ENCODE results near the gene NFX1. TPM values are rescaled to one million over a fixed set of nuclear protein-coding genes. Genes with fewer than 3 reads are reported as not detected.

Gene NFX1
- total and polyA plus RNA-seq, 5 donors: 12.3 to 37.6 (median 29.5) TPM

DNA sequence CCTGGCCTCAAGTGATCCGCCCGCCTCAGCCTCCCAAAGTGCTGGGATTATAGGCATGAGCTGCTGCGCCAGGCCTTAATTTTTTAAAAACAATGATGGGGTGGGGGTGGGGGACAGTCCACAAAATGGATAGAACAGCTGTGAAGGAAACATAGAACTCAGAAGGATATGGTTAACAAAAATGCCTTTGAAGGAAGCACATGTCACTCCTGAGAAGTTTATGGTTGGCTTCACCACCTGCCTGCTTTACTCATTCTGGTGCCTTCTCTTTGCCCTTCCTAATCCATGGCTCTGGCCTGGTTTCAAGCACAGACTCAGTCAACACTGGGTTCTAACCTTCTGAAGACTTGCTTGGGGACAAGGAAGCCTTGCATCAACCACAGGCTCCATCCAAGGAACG lies 36.1 kb upstream of the NFX1 start:
- Histone ChIP-seq H3K27ac (ENCODE audit: low read length) (no peak overlapping the region), H3K4me3 (ENCODE audit: low read length) (no peak overlapping the region), H3K4me1 (ENCODE audit: control insufficient read depth, insufficient read depth, low read length) (no peaks in the 10 kb centered on the region), H3K9me3 (ENCODE audit: control insufficient read depth, low read length) (no peaks in the 10 kb centered on the region), H3K27me3 (ENCODE audit: control insufficient read depth, insufficient read depth) (no peaks in the 10 kb centered on the region)
- intact Hi-C loops (cut with DNase I): no loop called here
- WGBS: 98% methylated on average over 4 of the region's 4 CpGs
- ATAC-seq: no peak
- DNase-seq: no peak

DNA sequence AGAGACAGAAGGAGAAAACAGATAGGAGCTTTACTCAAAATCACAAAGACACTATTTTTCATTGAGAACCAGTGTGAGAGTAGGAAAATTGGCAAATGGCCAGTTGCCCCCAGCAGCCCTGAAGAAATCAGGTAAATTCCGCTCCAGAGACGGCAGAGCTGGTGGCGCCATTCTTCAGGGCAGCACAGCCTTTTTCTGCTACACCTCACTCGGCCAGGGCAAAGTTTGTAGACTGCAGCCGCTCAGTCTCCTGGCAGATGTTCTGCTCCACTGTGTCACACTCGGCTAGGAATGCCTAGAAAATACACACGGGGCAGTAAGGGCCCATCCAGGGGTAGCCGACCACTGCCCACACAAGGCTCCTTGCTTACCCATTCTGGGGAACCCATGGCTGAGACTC lies 35.3 kb upstream of the NFX1 start:
- H3K4me1 ChIP-seq (ENCODE audit: control insufficient read depth, insufficient read depth, low read length): no peaks in the 10 kb centered on the region
- no peak overlapping the region for H3K4me3 ChIP-seq (ENCODE audit: low read length)
- 92% methylated on average over 8 of the region's 8 CpGs for WGBS
- ATAC-seq (no peak), DNase-seq (no peak)
- intact Hi-C loops (cut with DNase I): no loop called here
- H3K27ac ChIP-seq (ENCODE audit: low read length): no peak overlapping the region
- H3K9me3 ChIP-seq (ENCODE audit: control insufficient read depth, low read length): no peaks in the 10 kb centered on the region
- H3K27me3 ChIP-seq (ENCODE audit: control insufficient read depth, insufficient read depth): no peaks in the 10 kb centered on the region

DNA sequence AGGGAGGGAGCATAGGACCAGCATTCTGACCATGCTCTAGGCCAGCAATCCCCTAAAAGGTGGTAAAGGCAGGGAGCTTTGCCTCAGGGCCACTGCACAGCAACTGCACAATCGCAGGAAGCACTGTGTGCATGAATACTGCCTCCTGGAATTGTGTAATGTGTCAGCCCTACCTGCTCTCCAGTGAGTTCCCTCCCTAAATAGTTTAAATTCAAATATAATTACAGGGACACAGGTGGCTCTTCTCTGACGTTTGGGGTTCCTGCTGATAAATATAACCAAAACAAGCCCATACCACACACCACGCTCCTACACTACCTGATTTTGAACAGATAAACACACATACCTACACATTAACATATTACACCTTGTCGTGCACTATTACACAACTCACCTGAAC lies 34.8 kb upstream of the NFX1 start:
- ATAC-seq (no peak), DNase-seq (no peak)
- H3K9me3 ChIP-seq (ENCODE audit: control insufficient read depth, low read length): no peaks in the 10 kb centered on the region
- H3K27me3 ChIP-seq (ENCODE audit: control insufficient read depth, insufficient read depth): no peaks in the 10 kb centered on the region
- no peak overlapping the region for H3K4me3 ChIP-seq (ENCODE audit: low read length)
- intact Hi-C loops (cut with DNase I): no loop called here
- H3K4me1 ChIP-seq (ENCODE audit: control insufficient read depth, insufficient read depth, low read length): no peaks in the 10 kb centered on the region
- WGBS: 90% methylated on average over 4 of the region's 4 CpGs
- H3K27ac ChIP-seq (ENCODE audit: low read length): no peak overlapping the region

DNA sequence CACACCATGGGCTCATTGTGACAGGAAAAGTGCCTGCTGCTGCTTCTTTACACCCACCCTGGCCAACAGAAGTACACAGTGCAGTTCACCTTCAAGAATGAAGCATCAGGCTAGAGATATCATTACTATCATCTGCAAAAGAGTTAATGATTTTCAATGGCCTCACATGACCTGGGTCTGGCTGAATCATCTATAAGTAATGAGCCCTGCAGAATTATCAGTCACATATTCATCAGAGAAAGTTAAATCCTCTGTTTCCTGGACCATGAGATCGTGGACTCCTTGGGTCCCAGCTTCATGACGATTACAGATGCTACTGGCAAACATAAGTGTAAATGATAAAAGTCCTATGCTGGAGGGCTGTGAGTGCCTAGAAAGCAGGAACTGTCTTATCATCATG lies 34.1 kb upstream of the NFX1 start:
- DNase-seq: no peak
- Histone ChIP-seq H3K27me3 (ENCODE audit: control insufficient read depth, insufficient read depth) (no peaks in the 10 kb centered on the region), H3K4me3 (ENCODE audit: low read length) (no peak overlapping the region), H3K27ac (ENCODE audit: low read length) (no peak overlapping the region), H3K9me3 (ENCODE audit: control insufficient read depth, low read length) (no peaks in the 10 kb centered on the region), H3K4me1 (ENCODE audit: control insufficient read depth, insufficient read depth, low read length) (no peaks in the 10 kb centered on the region)
- intact Hi-C loops (cut with DNase I): no loop called here
- ATAC-seq: no peak
- 69% methylated on average over 2 of the region's 2 CpGs for WGBS

DNA sequence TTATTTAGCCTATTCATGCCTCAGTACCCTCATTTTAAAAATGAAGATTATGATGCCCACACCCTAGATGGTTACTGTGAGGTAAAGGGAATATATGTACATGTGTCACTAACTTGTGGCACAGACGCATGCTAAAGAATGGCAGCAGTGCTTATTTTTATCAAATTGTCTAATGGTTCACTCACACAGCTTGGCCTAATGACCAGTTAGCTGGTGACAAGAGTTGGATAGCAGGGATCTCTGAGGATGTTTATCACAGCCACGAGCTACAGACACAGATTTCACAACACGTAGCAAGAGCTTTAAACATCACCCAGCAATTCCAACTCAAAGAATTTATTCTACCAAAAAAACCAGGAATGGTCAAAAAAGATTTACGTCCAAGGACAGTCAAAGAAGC lies 33.0 kb upstream of the NFX1 start:
- ATAC-seq (peak in 1 of 2 donors; percentile 19), DNase-seq (no peak)
- no peaks in the 10 kb centered on the region for H3K9me3 ChIP-seq (ENCODE audit: control insufficient read depth, low read length)
- no peak overlapping the region for H3K4me3 ChIP-seq (ENCODE audit: low read length)
- intact Hi-C loops (cut with DNase I): no loop called here
- no peak overlapping the region for H3K27ac ChIP-seq (ENCODE audit: low read length)
- no peaks in the 10 kb centered on the region for H3K27me3 ChIP-seq (ENCODE audit: control insufficient read depth, insufficient read depth)
- 77% methylated on average over 4 of the region's 4 CpGs for WGBS
- H3K4me1 ChIP-seq (ENCODE audit: control insufficient read depth, insufficient read depth, low read length): no peaks in the 10 kb centered on the region

DNA sequence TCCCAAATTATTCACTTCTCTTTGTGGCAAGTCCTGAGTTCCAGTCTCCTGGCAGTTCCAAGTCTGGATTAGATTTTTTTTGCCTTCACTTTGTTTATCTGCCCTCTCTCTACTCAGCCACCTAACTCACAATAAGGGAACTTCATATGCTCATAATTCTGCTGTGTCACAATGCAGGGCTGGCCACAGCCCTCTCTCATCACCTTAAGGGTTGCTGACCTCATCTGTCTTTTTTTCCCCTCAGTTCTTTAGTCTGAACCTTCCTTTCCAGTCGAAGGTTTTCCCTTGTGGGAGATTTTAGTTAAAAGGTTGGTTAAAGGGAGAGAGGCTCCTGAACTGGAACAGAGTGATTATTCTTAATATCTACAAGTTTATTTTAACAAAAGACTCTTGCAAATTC lies 29.9 kb upstream of the NFX1 start:
- intact Hi-C loops (cut with DNase I): loop anchor here in 1 of 4 donors (10.0 kb wide), 1 partner anchor 84 kb away; no protein-coding TSS in a partner anchor
- 73% methylated on average over 1 of the region's 1 CpG for WGBS
- no peak overlapping the region for H3K4me3 ChIP-seq (ENCODE audit: low read length)
- ATAC-seq (no peak), DNase-seq (no peak)
- H3K4me1 ChIP-seq (ENCODE audit: control insufficient read depth, insufficient read depth, low read length): peaks cover 9% of the 10 kb centered on the region
- no peak overlapping the region for H3K27ac ChIP-seq (ENCODE audit: low read length)
- H3K27me3 ChIP-seq (ENCODE audit: control insufficient read depth, insufficient read depth): no peaks in the 10 kb centered on the region
- no peaks in the 10 kb centered on the region for H3K9me3 ChIP-seq (ENCODE audit: control insufficient read depth, low read length)

DNA sequence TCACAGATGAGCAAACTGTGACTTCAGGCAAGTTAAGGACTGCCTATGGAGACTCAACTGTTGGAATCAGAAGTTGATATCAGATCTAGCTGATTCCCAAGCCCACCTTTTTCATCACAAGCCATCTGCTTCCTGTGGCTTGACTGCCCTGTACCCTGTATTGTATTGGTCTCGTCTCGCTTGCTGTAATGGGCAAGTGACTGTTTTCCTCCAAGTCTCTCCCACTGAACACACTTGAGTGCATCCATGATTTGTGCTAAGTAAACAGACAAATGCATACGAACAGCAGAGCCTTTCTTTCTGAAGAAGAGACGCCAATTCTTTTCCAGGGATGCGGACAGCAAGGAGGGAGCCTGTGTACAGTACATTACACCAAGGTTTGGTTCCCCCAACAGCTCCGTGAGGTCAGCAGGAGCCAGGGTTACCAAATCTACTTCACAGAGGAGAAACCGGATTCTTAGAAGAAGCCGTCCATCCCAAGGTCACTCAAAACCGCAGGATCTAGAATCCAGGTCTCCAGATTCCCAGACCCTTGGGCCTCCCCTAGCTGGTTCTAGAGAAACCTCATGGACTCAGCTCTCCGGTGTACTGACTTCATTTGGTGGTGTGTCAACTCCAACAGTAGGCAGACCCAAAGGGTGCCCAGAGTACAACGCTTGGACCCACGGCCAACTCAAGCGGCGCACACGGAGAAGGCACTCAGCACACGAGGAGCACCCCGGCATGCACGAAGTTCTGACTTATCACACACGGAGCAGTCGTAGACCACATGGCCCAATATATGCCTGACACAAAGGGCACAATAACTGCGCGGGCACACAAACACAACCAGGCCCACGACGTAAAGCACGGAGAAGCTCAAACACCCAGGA lies 26.9 kb upstream of the NFX1 start:
- peak overlapping the region; percentile 33 for H3K27ac ChIP-seq (ENCODE audit: low read length)
- no peaks in the 10 kb centered on the region for H3K9me3 ChIP-seq (ENCODE audit: control insufficient read depth, low read length)
- DNase-seq (no peak), ATAC-seq (peak; percentile 0 to 6)
- H3K27me3 ChIP-seq (ENCODE audit: control insufficient read depth, insufficient read depth): no peaks in the 10 kb centered on the region
- 7% methylated on average over 25 of the region's 25 CpGs for WGBS
- peaks cover 12% of the 10 kb centered on the region for H3K4me1 ChIP-seq (ENCODE audit: control insufficient read depth, insufficient read depth, low read length)
- intact Hi-C loops (cut with DNase I): loop anchor here in 1 of 4 donors (10.0 kb wide), 1 partner anchor 81 kb away; no protein-coding TSS in a partner anchor
- peak overlapping the region; percentile 73 for H3K4me3 ChIP-seq (ENCODE audit: low read length)

DNA sequence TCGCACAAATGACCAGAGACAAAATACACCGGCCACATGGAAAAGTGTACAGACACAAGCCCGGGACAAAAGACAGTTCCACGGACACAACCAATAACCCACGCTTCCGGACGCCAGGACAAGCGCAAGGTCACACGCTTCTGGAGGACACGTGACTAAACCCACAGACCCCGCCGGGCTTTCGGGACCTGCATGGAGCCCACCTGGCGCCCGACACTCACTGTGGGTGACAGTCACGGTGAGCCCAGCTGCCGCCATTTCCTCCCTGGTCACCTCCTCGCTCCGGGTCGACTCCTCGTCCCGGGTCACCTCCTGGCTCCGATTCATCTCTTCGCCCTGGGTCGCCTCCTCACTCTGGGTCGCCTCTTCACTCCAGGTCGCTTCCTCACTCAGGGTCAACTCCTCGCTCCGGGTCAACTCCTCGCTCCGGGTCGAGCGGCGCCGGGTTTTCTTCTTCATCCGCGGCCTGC lies 26.3 kb upstream of the NFX1 start:
- intact Hi-C loops (cut with DNase I): loop anchor here in 1 of 4 donors (10.0 kb wide), 1 partner anchor 81 kb away; no protein-coding TSS in a partner anchor
- no peaks in the 10 kb centered on the region for H3K27me3 ChIP-seq (ENCODE audit: control insufficient read depth, insufficient read depth)
- WGBS: under 1% methylated on average over 37 of the region's 37 CpGs
- peak overlapping the region; percentile 33 for H3K27ac ChIP-seq (ENCODE audit: low read length)
- H3K9me3 ChIP-seq (ENCODE audit: control insufficient read depth, low read length): no peaks in the 10 kb centered on the region
- H3K4me1 ChIP-seq (ENCODE audit: control insufficient read depth, insufficient read depth, low read length): peaks cover 12% of the 10 kb centered on the region
- DNase-seq: peak; percentile 60 to 82 (median 81)
- ATAC-seq: peak; percentile 30
- peak overlapping the region; percentile 73 for H3K4me3 ChIP-seq (ENCODE audit: low read length)

DNA sequence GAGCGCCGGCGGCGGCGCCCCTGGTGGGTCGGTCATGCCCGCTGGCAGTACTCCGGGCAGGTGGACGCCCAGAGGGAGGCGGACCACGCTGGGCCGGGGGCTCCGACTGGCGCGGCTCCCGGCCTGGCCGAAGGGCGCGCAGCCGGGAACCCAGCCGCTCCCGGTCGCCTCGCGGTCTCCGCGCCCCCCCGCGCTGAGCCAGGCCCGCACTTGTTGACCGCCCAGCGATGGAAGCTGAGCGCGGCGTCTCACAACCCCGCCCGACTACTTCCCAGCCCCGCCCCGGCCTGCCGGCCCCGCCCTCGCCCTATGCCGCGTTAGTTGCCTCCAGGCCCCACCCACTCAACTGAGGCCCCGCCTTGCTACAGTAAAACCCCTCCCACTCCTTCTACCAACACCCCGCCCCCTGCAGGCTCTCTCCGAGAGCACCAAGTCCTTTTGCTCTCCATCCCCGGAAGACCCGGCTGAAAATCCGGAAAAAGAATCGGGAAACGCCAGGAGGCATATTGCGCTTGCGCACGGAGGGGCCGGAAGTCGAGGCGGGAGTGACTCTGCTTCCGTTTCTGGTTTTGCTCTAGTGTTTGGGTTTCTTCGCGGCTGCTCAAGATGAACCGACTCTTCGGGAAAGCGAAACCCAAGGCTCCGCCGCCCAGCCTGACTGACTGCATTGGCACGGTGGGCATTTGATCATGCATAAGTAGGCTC lies 25.7 kb upstream of the NFX1 start, which contains the start of the genes BAG1 and CHMP5:
BAG1 (minus strand) TSS at position 236 of the 705 bp plus-strand sequence.
CHMP5 (plus strand) TSS at position 577 of the 705 bp plus-strand sequence; CDS start at position 607, 30 bp downstream.
- Histone ChIP-seq H3K9me3 (ENCODE audit: control insufficient read depth, low read length) (no peaks in the 10 kb centered on the region), H3K27ac (ENCODE audit: low read length) (peak within 1 kb of the TSS; percentile 68), H3K4me3 (ENCODE audit: low read length) (peak within 1 kb of the TSS; percentile 82), H3K4me1 (ENCODE audit: control insufficient read depth, insufficient read depth, low read length) (peaks cover 12% of the 10 kb centered on the region), H3K27me3 (ENCODE audit: control insufficient read depth, insufficient read depth) (no peaks in the 10 kb centered on the region)
- WGBS: under 1% methylated on average over 67 of the region's 67 CpGs
- intact Hi-C loops (cut with DNase I): loop anchor here in 1 of 4 donors (10.0 kb wide), 1 partner anchor 80 kb away; no protein-coding TSS in a partner anchor
- DNase-seq: peak; percentile 100
- ATAC-seq: peak; percentile 98 to 99

DNA sequence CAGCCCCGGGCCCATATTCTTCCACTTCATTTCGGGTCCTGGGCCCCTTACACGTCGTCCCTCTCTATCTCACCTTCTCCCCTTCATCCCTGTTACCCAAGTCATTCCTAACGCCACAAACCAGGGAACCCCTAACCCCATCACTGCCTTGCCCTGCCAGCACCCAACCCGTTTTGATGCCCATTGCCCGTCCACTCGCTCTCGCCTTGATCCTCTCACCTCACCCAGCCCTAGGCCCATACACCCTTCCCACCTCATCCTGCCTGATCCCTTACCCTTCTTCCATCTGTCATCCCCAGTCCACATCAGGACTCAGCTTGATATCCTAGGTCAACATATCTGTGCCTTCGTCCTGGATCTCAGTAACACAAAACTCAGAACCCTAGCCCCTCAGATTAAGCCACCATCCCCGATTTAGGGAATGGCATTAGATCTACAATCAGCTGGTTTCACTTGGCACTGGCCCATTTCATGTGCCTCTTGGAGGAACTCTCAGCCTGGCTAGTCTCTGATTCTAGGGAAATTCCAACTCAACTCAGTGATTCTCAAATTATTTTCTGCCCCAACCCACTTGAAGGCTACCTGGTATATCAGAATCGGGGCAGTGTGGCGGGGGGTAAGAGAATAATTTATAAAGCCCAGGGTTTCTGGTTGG lies 25.0 kb upstream of the NFX1 start:
- Histone ChIP-seq H3K4me1 (ENCODE audit: control insufficient read depth, insufficient read depth, low read length) (peaks cover 12% of the 10 kb centered on the region), H3K9me3 (ENCODE audit: control insufficient read depth, low read length) (no peaks in the 10 kb centered on the region), H3K4me3 (ENCODE audit: low read length) (peak overlapping the region; percentile 82), H3K27ac (ENCODE audit: low read length) (peak overlapping the region; percentile 68), H3K27me3 (ENCODE audit: control insufficient read depth, insufficient read depth) (no peaks in the 10 kb centered on the region)
- DNase-seq (no peak), ATAC-seq (peak; percentile 0 to 11)
- intact Hi-C loops (cut with DNase I): loop anchor here in 1 of 4 donors (10.0 kb wide), 1 partner anchor 79 kb away; no protein-coding TSS in a partner anchor
- 21% methylated on average over 13 of the region's 13 CpGs for WGBS
